GM21515 (cell line): ENCODE results near the gene L2HGDH.
"Not testable (repeated sequence)": the region's sequence is repeated elsewhere in the genome, so short reads cannot be mapped to it uniquely, and the experiment has no call there.

Source experiments
- ATAC-seq: cut with Tn5 transposase; IDR thresholded peaks from one replicate; pipeline ENCODE4 v1.9.1; 2021; ENCODE audit not compliant: unreplicated experiment

The L2HGDH gene

GRCh38 chr14:50311972-50312733 lies at the start of gene L2HGDH, which contains the start of gene DMAC2L:
Gene L2HGDH, minus strand, starts transcription at chr14:50312229. Its CDS starts 79 bp downstream, at chr14:50312150.
Gene DMAC2L, plus strand, starts transcription at chr14:50312324. Its CDS starts 9,164 bp downstream, at chr14:50321488.
- peak; percentile 91 for ATAC-seq

DNA sequence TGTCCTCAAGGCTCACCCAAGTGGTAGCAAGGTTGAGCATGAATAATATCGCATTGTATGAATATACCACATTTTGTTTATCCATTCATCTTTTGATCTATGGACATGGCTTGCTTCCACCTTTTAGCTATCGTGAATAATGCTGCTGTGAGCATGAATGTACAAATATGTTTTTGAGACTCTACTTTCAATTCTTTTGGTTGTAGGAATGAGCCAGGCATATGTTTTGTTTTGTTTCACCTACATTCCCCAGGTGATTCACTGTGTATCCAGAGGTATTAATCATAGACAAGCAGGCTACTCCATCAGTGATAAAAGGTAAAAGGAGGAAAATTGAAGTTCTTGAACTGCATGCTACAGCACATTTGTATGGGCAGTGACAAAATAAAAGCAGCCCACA lies 48.8 kb upstream of the L2HGDH start:
- ATAC-seq, result no peak

GRCh38 chr14:50360093-50360492 lies 48.1 kb upstream of the L2HGDH start:
- no peak for ATAC-seq

- ATAC-seq, result no peak
Observed at GRCh38 chr14:50359631-50360030, 47.6 kb upstream of the L2HGDH start.

GRCh38 chr14:50357753-50358395 lies 45.8 kb upstream of the L2HGDH start:
- no peak for ATAC-seq

DNA sequence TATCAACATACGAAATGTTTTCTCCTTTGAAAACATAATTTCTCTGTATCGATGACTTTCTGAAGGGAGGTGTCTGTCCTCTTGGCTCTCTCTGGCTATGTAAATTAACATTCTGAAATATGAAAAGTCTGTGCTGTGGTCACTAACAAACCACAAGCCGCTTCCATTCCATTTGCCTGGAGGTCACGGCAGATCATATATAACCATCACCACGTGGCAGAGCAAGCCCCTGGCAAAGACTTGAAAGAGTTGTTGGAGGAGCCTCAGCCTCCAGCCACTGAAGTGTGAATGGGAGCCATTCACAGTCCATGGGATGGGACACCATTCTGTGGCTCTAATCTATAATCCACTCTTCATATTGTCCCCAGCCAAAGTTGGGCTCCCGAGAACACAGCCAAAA lies 45.1 kb upstream of the L2HGDH start:
- no peak for ATAC-seq

DNA sequence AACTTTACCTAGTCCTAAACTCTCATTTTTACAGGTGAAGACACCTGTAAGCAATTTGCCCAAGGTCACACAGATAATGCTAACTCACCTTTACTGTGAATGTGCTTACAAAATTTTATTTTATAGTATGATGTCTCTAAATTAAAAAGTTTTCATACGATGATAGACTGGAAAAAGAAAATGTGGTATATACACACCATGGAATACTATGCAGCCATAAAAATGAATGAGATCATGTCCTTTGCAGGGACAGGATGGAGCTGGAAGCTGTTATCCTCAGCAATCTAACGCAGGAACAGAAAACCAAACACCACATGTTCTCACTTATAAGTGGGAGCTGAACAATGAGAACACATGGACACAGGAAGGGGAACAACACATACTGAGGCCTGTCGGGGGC lies 44.3 kb upstream of the L2HGDH start:
- not testable (repeated sequence) for ATAC-seq

DNA sequence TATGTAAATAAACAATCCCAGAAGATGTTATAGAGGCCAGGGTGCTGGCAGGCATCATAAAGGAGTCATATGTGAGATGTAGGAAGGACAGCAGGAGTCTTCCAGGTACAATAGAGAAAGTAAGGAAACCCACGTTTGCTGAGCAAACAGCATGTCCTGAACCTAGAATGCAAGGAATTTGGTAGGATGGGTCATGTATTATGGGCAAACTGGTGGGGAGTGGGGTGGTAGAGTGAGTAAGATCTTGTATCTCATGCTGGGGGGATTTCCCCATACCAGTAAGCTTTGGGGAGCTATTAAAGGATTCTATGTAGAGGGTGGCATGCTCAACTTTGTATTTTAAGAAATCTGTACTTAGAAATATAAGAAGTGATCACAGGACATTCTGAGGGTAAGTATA lies 43.7 kb upstream of the L2HGDH start:
- no peak for ATAC-seq

DNA sequence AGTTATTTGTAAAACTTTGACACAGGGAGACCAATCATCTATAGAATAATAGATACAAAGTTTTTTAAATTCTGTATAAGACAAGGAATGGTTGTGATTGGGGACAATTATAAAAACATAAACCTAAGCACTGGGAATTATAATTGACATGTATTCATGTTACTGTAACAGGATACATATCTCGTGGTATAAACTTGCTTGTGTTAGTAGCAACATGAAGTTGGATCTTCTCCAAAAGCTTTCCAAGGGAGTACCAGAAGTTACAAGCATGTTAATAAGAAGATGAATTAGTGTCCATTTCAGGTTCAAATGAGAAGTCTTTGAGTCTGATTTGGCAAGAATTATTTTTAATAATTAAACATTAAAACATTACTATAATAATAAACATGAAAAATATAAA lies 42.5 kb upstream of the L2HGDH start:
- ATAC-seq, result no peak

DNA sequence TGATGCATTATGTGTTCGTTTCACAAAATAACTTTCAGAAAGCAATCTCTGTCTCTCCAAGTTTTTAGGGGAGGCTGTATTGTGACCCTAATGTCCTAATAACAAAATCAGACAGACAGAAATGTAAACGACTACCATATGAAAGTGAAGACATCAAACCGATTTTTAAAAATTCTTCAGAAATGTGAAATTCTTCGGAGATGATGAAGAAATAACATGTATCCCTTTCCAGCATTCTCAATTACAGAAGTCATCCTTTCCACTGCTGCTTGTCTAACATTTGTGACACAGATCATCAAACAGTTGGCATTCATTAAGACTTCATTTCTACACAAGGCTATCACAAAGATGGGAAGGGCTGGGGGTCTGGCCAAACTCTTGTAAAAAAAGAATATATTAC lies 41.1 kb upstream of the L2HGDH start:
- ATAC-seq, result no peak

GRCh38 chr14:50352584-50352983 lies 40.6 kb upstream of the L2HGDH start:
- ATAC-seq, result no peak

DNA sequence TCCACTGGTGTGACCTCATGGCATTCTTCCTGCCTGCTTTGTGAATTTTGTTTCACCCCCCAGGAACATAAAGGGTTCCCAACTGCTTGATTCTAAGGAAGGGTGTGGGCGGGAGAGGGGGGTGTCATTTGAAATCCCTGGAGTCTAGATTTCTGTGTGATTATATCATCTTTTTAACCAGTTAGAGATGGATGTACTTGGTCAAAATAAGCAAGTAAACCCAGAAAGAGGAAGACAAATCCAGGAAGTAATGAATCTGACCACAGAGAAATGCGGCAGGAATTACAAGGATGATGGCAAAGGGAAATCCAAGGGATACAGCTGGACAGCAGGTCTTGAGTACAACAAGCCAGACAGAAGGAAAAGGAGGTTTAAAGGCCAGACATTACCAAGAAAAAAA lies 38.9 kb upstream of the L2HGDH start:
- no peak for ATAC-seq

DNA sequence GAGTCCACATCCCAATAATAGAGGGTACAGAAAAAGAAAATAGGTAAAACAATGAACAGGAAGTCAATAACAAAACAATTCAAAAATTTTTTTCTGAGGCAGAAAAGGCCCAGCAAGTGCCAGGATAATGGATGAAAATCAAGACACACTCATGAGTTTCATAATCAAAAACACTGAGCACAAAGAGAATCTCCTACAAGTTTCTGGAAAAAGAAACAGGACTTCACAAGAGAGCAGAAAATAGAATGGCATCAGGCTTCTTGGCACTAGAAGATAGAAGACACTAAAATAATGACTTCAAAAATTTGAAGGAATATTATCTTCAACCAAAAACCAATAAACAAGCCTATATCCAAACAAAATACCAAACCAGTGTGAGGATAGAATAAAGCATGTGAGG lies 36.9 kb upstream of the L2HGDH start:
- no peak for ATAC-seq

DNA sequence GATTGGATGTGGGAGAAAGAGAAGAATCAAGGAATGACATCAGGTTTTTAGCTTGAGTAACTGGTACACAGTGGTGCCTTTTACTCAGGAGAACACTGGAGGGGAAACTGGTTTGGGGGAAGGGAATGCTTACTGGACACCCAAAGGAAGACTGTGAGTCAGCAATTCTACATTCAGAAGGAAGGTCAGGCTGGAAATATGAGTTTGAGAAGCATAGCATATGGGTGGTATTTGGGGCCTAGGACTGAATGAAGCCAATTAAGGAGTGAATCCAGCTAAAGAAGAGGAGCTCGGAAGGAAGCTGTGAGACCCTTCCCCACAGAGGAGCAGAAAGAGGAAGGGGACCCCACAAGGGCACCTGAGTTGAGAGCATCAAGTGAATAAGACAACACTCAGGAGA lies 35.5 kb upstream of the L2HGDH start:
- ATAC-seq, result no peak

GRCh38 chr14:50345846-50346422 lies 33.9 kb upstream of the L2HGDH start:
- no peak for ATAC-seq

DNA sequence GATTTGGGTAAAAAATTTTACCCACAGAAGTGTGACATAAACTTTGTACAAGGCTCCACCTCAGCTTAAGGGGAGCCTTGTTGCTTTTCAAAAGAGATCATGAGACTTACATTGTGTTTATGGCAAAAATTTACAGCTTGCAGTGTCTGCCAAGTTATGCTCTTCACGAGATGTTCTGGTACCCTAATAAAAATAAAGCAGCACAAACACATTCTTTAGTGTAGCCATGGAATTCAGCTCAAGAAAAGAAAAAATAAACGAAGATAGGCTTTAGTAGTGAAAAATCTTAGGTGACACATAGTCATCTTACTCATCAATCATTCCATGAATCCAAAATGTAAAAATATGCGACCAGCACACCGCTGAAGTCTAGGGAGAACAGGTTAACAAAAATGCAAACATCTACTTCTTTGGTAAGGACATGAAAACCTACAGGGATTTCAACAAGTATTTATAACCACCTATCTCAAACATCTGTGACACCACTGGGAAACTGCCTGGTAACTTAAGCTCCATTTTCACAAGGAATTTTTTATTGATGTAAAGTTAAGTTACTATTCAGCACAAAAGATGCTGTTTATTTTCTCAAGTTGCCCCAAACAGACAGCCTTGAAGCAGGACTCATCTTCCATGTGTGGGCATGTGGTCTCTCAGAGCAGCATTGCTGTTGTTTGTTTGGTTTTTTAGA lies 33.0 kb upstream of the L2HGDH start:
- ATAC-seq, result no peak

GRCh38 chr14:50344116-50344775 lies 32.2 kb upstream of the L2HGDH start:
- peak; percentile 82 for ATAC-seq

DNA sequence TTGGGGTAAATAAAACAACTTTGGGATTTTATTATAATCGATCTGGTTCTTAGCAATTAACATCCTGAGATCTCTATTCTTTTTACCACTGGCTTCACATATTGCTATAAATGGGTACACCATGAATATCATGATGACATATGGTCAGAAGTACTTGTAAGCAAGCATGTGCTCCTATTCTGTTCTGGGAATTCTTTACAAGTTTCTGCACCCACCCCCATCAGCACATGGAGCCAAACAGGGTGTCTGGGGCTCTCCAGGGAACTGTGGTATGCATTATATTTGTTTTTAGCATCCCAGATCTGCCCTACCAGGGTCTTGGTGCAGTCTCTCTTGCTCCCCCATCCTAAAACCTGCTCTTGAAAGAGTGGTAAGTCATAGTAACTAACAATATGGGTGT lies 31.4 kb upstream of the L2HGDH start:
- ATAC-seq, result no peak

DNA sequence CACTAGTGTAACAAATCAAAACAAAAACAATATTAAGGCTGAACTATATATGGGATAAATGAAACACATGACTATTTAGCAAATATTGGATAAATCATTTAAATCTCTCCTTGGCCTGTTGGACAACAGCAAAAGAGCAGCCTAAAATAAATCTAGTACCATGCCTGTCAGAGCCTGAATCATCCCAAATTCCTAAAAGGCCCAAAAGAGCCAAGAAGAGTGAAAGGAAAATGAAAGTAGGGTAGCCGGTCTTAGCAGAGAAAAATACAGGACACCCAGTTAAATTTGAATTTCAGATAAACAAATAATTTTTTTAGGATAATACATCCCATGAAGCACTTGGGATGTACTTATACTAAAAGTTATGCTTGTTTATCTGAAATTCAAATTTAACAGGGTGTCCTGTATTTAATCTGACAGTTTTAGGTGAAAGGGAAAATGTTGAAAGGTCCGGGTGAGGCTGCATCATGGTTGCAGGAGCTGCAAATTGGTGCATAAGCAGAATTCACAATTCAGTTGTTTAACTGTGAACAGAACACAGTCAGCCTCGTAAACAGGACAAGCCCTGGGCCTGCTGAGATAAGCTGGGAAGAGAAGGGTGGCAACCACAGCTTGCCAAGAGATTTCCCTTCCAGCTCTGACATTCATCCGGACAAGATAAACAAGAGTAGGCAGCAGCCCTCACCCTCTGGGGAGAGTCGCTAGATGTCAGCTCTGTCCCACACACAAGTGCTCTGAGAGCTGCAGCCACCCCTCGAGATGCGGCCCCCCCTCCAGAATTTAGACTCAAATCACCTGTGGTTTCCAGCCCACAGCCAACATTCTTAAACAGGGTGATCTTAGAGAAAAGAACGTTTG lies 30.4 kb upstream of the L2HGDH start:
- no peak for ATAC-seq

DNA sequence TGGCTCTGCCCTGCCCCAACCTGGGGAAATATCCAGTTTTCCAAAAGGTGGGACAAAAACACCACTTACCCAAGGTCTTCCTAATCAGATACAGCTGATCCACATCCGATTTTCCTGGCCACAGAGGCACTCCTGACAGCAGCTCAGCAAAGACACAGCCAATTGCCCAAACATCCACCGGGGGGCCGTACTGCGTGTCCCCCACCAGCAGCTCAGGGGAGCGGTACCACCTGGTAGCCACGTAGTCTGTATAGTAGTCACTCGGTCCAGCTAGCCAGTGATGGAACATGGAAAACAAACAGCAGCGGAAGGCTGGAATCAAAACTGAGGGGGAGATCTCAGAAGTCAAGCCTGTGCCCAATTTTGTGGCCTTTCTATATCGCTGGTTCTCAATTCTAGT lies 28.9 kb upstream of the L2HGDH start:
- no peak for ATAC-seq
